Stimulated activated CD8-positive, alpha-beta memory T cell treated with anti-CD3 and anti-CD28 coated beads, Interleukin-4, amount 100 ng/mL, for 48 hours (primary cell): ENCODE data around the gene XCL2.
"Not testable (repeated sequence)": the region's sequence is repeated elsewhere in the genome, so short reads cannot be mapped to it uniquely, and the experiment has no call there.

Experiments used
- DNase-seq: peaks from one replicate; pipeline ENCODE4 v3.0.0-alpha.2; 2020

XCL2 gene

DNA sequence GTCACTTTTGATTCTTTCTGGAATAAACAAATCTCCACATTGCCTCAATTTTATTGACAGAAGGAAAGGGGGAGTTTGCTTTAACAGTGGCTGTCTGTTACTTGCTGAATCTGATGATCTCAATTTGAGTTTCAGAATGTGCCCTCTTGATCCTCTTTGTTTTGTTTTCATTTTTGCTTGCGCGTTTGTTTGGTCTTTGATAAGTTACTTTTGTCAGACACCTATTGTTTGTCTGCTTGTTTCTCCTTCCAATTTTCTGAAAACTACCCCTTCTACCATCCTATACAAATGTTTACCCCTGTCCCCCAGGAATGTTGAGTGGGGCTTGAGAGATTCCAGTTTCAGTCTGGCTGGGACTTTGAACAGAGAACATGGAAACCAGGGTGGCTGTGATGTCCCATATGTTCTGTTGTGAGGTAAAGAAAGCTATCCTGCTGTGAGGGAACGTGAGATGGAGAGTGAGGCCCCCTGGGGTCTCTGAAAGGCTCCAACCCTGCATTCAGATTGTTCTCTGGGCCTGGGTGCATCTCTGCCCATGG lies 11.8 kb upstream of the XCL2 start:
- DNase-seq = no peak

- no peak for DNase-seq
These were observed 11.0 kb upstream of the XCL2 start for GRCh38 chr1:168554603-168555483.

GRCh38 chr1:168553680-168554553 lies 10.1 kb upstream of the XCL2 start:
- DNase-seq = peak; percentile 56

DNA sequence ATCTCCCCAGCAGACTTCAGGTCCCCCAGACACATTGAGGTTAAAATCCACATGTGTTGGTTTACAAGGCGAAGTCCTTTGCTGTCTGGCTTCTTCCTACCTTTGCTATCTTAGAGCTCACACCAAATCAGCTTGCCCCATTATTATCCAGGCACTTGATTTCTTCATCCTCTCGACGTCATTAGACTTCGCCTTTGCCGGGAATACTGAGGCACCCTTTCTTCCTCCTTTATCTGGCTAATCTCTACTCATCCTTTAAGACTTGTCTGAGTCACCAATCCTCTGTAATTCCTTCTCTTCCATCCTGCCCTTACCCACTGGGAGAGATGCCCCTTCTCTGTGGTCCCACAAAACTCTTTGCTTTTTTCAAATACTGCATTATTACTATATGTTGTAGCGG lies 9.2 kb upstream of the XCL2 start:
- no peak for DNase-seq

DNA sequence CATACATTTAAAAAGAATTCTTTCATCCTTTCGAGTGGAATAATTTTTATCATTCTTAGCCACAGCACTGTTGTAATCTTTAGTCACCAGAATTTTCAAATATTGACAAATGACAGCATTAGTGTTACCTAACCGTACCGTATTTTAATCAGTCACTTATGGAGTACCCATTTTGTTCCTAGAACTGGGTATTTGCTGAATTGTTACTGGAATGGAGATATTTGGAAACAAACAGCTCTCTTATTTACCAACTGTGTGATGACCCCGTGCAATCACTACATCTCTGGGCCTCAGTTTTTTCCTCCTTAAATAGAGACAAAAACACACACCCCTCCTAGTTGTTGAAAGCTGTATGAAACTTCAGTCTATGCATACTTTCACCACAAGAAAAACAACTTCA lies 7.9 kb upstream of the XCL2 start:
- DNase-seq = no peak

- no peak for DNase-seq
These were observed 7.2 kb upstream of the XCL2 start for GRCh38 chr1:168550971-168551370.

GRCh38 chr1:168546553-168546895 lies 2.7 kb upstream of the XCL2 start:
- DNase-seq = not testable (repeated sequence)

DNA sequence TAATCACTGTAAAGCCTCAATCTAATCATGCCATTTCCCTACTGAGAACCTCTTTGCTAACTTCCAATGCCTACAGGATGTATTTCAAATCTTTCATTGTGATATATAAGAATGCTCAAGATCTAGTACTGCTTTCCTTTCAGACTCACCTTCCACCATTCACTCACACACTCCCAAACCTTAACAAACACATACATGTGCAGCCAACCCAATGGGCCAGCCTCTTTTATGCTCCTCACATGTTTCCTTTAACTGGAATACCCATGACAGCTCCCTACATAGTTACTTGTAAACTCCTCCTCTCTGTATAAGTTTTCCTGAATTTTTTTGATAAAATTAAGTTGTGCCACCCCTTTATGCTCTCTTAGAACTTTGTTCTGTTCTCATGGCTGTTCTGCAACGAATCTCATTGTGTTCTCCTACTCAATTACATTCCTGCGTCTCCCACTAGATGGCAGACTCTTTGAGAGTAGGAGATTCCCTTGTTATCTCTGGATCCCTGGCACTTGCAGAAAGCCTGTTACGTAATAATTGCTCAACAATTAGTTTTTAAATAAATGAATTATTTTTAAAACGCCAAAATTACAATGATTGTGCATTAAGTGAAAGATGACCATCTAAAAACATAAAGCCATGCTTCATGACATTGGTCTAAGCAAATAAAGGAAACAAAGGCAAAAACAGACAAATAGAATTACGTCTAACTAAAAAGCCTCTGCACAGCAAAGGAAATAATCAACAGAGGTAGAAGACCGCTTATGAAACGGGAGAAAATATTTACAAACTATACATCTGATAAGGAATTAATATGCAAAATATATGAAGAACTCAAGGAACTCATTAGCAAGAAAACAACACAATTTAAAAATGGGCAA lies 2.1 kb upstream of the XCL2 start:
- not testable (repeated sequence) for DNase-seq

GRCh38 chr1:168542978-168543377 lies 819 bp downstream of the XCL2 start:
- not testable (repeated sequence) for DNase-seq

GRCh38 chr1:168540798-168541197 lies 3.0 kb downstream of the XCL2 start:
- DNase-seq = not testable (repeated sequence)

DNA sequence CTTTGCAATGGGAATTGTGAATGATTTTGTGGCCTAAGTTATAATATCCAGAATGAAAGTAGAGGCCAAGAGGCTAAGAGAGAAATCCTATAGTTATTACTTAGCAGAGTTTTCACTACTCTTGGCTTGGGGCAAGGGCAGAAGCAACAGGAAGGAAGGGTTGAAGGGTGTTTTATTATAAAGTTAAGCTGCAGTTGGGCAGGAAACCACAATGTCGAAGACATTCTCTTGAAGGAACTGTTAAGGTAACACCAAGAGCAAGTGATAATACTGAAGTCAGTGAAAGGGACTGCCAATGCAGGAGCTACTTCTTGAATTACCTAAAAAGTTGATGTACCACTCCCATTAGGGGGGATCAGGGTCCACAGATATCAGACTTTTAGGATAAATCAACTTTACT lies 8.3 kb downstream of the XCL2 start:
- DNase-seq = no peak

DNA sequence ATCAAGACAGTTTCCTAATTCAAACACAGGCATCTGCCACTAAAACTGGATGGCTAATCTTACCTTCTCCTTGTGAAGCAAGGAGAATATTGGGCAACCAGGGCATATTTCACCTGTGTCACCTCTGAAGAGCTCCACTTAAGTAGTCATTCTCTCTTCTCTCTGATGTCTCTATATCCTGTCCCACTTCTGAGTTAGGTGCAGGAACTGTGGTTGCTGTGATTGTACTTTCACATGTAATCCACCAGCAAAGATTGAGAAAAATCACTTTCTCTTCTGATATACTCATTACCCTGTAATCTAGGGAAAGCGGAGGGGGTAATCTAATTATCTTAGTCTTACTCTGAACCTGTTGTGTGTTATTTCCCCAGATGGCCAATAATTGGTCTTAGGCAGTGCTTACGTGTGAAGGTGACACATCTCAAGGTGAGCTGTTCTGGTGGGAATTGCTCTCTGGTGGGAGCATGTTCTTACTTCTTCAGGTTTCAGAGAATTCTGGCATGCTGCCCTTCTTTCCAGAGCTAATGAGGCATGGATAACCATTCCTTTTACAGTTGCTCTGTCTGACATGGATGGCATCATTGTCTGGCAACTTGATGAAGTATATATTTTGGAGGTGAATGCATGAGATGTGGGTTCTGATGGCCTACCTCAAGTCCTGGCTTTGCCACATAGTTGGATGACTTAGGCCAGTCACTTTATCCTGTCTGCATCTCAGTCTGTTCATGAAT lies 12.0 kb downstream of the XCL2 start:
- no peak for DNase-seq

DNA sequence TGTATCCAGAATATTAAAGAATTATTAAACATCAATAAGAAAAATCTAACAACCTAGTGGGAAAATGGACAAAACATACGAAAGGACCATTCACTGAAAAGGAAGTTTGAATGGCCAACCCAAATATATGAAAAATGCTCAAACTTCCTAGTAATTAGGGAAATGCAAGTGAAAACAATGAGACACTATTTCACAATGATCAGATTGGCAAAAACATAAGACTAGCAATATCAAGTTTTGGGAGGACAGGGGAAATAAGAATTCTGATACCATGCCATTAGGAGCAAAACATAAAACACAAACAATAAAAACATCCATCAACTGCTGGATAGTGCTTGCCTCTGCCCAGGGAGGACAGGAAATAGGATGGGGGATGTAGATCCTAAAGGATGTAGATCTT lies 14.3 kb downstream of the XCL2 start:
- DNase-seq = no peak

DNA sequence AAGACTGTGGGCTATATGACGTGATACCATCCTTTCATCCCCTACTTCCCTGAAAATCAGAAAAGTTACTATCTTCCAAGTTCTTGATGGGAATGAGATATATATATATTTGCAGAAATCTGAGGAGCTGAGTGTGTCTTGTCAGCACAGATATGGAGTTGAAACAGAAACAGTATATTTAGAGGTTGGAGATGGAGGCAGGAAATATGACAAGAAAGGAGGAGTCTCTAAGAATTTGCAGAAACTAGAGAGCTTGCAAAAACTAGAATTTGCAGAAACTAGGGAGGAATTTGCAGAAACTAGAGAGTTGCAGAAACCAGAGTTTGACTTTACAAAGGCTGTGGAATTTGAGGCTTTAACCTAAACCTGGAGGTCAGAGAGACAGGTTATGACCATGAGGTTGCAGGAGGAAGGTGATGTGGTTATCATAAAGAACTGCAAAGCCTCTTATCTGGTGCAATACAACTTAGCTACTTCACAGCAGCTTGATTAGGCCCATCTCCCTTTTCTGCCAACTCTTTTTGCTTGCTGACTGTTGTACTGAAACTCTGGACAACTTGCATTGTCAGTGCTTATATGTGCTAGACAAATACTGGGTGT lies 22.3 kb downstream of the XCL2 start:
- DNase-seq = no peak

- no peak for DNase-seq
These were observed 23.0 kb downstream of the XCL2 start for GRCh38 chr1:168520832-168521231.

GRCh38 chr1:168520052-168520751 lies 23.6 kb downstream of the XCL2 start:
- peak; percentile 66 for DNase-seq

DNA sequence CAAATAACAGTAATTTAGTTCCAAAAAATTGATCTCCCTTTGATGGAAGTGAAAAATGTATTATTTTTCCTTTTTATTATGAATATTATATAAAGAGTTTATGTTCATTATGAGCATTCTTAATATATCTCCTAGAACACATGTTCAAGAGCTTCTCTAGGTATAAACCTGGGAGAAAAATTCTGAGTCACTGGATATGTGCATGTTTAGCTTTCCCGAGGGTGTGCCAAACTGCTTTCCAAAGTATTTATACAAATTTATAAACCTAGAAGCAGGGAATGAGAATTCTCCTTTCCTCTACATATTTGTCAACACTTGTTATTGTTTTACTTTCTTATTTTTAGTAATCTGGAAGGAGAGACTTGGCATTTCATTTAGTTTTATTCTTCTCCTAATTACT lies 25.0 kb downstream of the XCL2 start:
- no peak for DNase-seq

DNA sequence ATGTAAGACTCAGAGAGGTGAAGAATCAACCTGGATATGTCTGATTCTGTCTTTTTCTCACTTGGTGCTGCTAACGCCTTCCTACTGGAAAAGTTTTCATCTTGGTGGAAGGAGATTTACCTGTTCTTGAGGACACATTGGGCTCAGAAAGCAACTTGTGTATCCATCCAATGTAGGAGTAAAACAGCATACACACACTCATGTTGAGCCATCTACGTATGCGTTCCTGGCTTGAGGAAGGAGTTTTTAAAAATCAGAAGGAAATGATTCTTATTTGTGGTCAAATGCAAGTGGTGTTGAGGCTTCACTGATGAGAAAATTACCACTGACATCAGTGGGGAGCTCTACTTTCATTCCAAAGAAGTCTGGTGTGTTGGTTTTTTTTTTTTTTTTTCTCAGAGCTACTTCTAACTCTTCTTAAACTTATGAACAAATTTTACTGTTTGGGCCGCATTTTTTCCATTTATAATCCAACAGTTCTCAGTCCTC lies 25.6 kb downstream of the XCL2 start:
- DNase-seq = no peak

DNA sequence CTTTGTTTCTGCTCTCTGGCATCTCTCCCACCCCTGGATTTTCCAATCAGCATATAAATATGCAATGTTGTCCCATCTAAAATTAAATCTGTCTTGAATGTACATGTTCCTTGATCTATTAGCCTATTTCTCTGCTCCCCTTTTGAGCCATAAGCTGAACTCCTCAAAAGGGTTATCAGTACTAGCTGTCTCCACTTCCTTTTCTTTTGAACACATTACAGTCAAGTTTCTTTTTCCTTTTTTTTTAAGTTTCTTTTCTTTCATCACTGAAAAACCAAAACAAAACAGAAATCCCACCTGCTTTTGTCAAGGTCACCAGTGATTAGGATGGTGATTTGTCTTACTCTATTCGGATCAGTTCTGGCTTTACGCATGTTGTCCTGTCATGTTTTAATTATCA lies 29.3 kb downstream of the XCL2 start:
- DNase-seq = no peak

DNA sequence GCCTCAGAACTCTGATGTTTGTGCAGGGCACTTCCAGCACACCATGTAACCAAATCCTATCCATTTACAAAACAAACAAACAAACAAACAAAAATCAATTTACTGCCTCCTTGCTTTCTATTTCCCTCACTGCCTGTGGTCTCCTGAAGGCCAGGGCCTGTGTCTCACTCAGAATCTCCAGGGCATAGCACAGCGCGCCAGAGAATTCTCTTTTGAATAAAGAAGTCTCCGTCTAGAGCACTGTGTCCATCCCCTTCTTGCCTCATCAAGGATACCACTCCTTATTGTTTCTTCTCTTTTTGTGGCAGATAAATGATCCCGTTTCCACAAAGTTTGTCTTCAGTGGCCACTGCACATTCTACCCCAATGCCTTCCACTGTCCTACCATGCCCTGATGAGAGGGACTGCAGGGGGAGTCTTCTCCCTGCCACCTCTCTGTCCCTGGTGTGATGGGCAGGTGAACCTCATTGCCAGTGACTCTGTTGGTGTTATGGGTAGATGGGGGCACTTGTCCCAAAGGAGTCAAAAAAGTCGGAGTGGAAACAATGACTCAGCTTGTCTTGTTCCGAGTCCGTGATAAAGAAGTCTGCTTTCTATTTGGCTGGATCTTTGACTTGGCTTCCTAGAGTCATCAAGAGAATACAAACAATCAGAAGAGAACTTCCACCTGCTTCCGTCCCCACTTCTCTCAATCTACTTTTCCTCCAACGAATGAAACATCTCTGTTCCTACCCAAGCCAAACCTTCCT lies 30.0 kb downstream of the XCL2 start:
- DNase-seq = no peak
